ENCODE data around the gene GTPBP8. TPM values are rescaled to one million over a fixed set of nuclear protein-coding genes. Genes with fewer than 3 reads are reported as not detected.

The GTPBP8 gene
- total RNA-seq, 1 experiment from 2014 or later: 16.4 TPM

- Histone ChIP-seq H3K9me3 (ENCODE audit: control insufficient read depth in 1 of 2, insufficient read depth in 1 of 2, low read depth in 1 of 2, low read length in 2 of 2) (no peaks in the 10 kb centered on the region), H3K79me2 (ENCODE audit: insufficient read depth, low read length) (no peaks in the 10 kb centered on the region), H3K27me3 (ENCODE audit: insufficient read depth, low read length) (no peaks in the 10 kb centered on the region), H3K9ac (ENCODE audit: low read length) (no peak overlapping the region), H3K27ac (ENCODE audit: low read depth, low read length) (no peak overlapping the region), H4K20me1 (ENCODE audit: insufficient read depth) (no peaks in the 10 kb centered on the region), H3K9me2 (ENCODE audit: insufficient read depth) (no peaks in the 10 kb centered on the region), H3K4me2 (ENCODE audit: low read length) (no peak overlapping the region), H3K4me3 (replicated peaks in 1 of 2; ENCODE audit: low read depth in 1 of 2, low read length in 2 of 2) (no peak overlapping the region), H3K4me1 (ENCODE audit: control insufficient read depth in 1 of 2, insufficient read depth in 2 of 2, low read length in 2 of 2) (no peaks in the 10 kb centered on the region), H2AFZ (ENCODE audit: low read depth, low read length, poor library complexity, severe bottlenecking) (no peak overlapping the region), H3K36me3 (ENCODE audit: control insufficient read depth in 1 of 2, insufficient read depth in 2 of 2, low read length in 2 of 2) (no peaks in the 10 kb centered on the region)
- BruUV-seq (replicated peaks): no TSS peak
- TF ChIP-seq ATF3 (IDR thresholded peaks at IDR 0.05): no peak
- no peak for TF ChIP-seq CBX3 (IDR thresholded peaks at IDR 0.05; ENCODE audit: low read depth)
- TF ChIP-seq POLR2A (IDR thresholded peaks at IDR 0.05; ENCODE audit: borderline replicate concordance, extremely low read depth, insufficient read depth, insufficient read length): no peak
- TF ChIP-seq SIN3A (IDR thresholded peaks at IDR 0.05; ENCODE audit: low read depth): no peak
- no peak for TF ChIP-seq CTCF (IDR thresholded peaks at IDR 0.05 in 2 of 3, conservative IDR thresholded peaks at IDR 0.05 in 1 of 3; ENCODE audit: borderline replicate concordance in 1 of 3, insufficient read depth in 1 of 3, low read depth in 2 of 3, low read length in 2 of 3)
- TF ChIP-seq CEBPB (IDR thresholded peaks at IDR 0.05; ENCODE audit: low read depth): no peak
- no peak for TF ChIP-seq YY1 (IDR thresholded peaks at IDR 0.05; ENCODE audit: extremely low read depth, insufficient replicate concordance, low read depth, low read length)
- TF ChIP-seq POLR2AphosphoS5 (IDR thresholded peaks at IDR 0.05; ENCODE audit: low read depth, low read length): no peak
- TF ChIP-seq ZFX (IDR thresholded peaks at IDR 0.05): no peak
- no peak for TF ChIP-seq ZNF274 (IDR thresholded peaks at IDR 0.05; ENCODE audit: low read depth, low read length)
- TF ChIP-seq REST (IDR thresholded peaks at IDR 0.05; ENCODE audit: low read depth): no peak
- TF ChIP-seq EZH2phosphoT487 (IDR thresholded peaks at IDR 0.05; ENCODE audit: borderline replicate concordance): no peak
- no peak for TF ChIP-seq ELF1 (IDR thresholded peaks at IDR 0.05; ENCODE audit: borderline replicate concordance, low read depth)
- TF ChIP-seq TCF7L2 (IDR thresholded peaks at IDR 0.05; ENCODE audit: borderline replicate concordance, extremely low read depth, insufficient read depth, insufficient read length): no peak
- TF ChIP-seq FOSL1 (IDR thresholded peaks at IDR 0.05; ENCODE audit: low read depth): no peak
- no peak for TF ChIP-seq ZBTB33 (IDR thresholded peaks at IDR 0.05; ENCODE audit: extremely low read depth, insufficient replicate concordance, low read length)
- TF ChIP-seq EZH2 (IDR thresholded peaks at IDR 0.05): no peak
- no peak for TF ChIP-seq RAD21 (IDR thresholded peaks at IDR 0.05; ENCODE audit: low read depth)
- ChIA-PET RAD21 (ENCODE audit: low non-redundant PET in 1 of 2, low total read pairs in 2 of 2, uncharacterized antibody in 2 of 2, unreplicated experiment in 2 of 2) (no interaction called here), POLR2A (no interaction called here), CTCF (no interaction called here)
- DNase-seq (ENCODE audit: low read depth, low spot score) (no peak), ATAC-seq (no peak)
- intact Hi-C loops (cut with micrococcal nuclease): no loop called here
These were observed 42.4 kb upstream of the GTPBP8 start for GRCh38 chr3:112948346-112948838.

All from HCT116 (cell line).